ENCODE data around the gene CEP290. TPM values are rescaled to one million over a fixed set of nuclear protein-coding genes. Genes with fewer than 3 reads are reported as not detected.

The CEP290 gene
- total and polyA plus RNA-seq, 2 of the 13 experiments (the other 11 are each of a cell fraction or from before 2014, with no cell fraction given), result 2.4 to 10.8 TPM

DNA sequence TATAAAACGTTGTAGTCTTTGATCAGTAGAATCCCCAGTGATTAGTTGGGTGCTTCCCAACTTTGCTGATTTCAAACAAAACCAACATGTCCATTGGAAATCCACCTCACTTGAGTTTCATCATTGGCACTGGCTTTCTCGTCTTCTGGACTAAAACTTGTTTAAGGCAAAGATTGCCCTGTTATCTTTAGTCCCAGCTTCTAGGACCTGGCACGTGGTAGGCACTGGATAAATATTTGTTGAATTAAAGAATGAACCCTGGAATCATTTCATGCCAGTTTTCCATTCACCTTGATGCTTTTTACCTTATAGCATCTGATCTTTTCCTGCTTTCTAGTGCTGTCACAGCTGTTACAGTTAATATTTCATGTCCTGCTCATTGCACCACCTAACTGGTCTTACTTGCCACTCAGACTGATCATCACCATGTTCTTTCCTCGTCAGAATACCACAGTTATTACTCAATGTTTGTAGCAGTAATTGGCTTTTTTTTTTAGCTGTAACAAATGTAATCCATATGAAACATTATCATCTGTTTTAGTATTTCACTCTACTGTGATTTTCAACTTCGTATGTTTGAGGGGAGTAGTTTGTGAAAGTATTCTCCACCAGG is 105.4 kb downstream of the CEP290 start (continued):
- TF ChIP-seq CHD4 (IDR thresholded peaks at IDR 0.05; ENCODE audit: borderline replicate concordance, low read length) (no peak), NR2C2 (CRISPR knock-in tag; IDR thresholded peaks at IDR 0.05; ENCODE audit: borderline replicate concordance) (no peak), ZNF878 (CRISPR knock-in tag; IDR thresholded peaks at IDR 0.05) (no peak), ZNF510 (CRISPR knock-in tag; IDR thresholded peaks at IDR 0.05; ENCODE audit: low read depth) (no peak)

DNA sequence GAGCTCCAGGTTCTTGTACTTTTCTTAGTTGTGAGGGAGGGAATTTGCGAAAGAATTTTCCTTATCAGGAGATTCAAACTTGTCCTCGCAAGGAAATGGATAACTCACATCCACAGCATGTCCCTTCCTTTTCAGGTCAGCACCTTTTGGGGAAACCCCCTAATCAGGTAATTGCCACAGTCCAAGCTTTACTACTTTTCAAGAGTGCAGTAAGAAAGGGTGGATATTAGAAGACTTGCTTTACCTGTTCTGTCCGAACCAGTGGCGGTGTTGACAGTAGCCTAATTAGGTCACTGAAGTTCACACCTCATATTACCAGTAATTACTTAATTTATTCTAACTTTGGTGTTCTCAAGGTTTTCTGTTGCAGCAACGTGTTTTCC is 106.0 kb downstream of the CEP290 start:
- WGBS (ENCODE audit: low lambda C conversion rate), result 0% methylated on average over 5 of the region's 5 CpGs
- Histone ChIP-seq H3K79me2 (ENCODE audit: insufficient read depth, low read length) (peaks cover 26% of the 10 kb centered on the region), H4K20me1 (ENCODE audit: insufficient read depth, low read length) (no peaks in the 10 kb centered on the region), H3K9me3 (ENCODE audit: low read length) (no peaks in the 10 kb centered on the region), H3K27ac (ENCODE audit: extremely low read length, insufficient read depth, low read length) (peak overlapping the region; percentile 54), H3K4me1 (ENCODE audit: insufficient read depth, low read length) (peaks cover 31% of the 10 kb centered on the region), H3K36me3 (replicated peaks in 1 of 2; ENCODE audit: control insufficient read depth in 1 of 2, insufficient read depth in 2 of 2, low read length in 2 of 2) (no peaks in the 10 kb centered on the region; a peak in 1 of 5 replicates), H3K9ac (ENCODE audit: insufficient read depth, low read depth, low read length) (peak overlapping the region; percentile 78), H3K4me2 (ENCODE audit: low read depth, low read length) (peak overlapping the region; percentile 83), H3K27me3 (ENCODE audit: control insufficient read depth in 1 of 2, insufficient read depth in 2 of 2, low read length in 2 of 2) (no peaks in the 10 kb centered on the region; a peak in 1 of 5 replicates), H2AFZ (ENCODE audit: low read length) (peak overlapping the region; percentile 51), H3K4me3 (replicated peaks in 1 of 3; ENCODE audit: insufficient read depth in 1 of 3, low read depth in 2 of 3, low read length in 3 of 3) (peak overlapping the region; percentile 66 to 86 (median 85))
- peak; percentile 4 for FAIRE-seq
- ChIA-PET POLR2A (interaction anchor here (1.6 kb wide), 1 partner anchor 106 kb away, joined by 4 read pairs; the partner anchor contains the start of genes CEP290 and TMTC3), CTCF (ENCODE audit: low intra/inter-chr PET ratio, low total read pairs) (no interaction called here)
- no peak for DNase-seq (ENCODE audit: low spot score)
- intact Hi-C loops (cut with micrococcal nuclease; ENCODE audit: unreplicated experiment) (loop anchor here (5.0 kb wide), 1 partner anchor 106 kb away; the partner anchor contains the start of genes CEP290 and TMTC3), in situ Hi-C loops (cut with HindIII; ENCODE audit: extremely low pct_ligation_motif_present, low pct_unique_long_range_greater_than_20kb) (no loop called here)
- no TSS peak for BruUV-seq (replicated peaks)
- ATAC-seq, result peak; percentile 9
- TF ChIP-seq TBX3 (IDR thresholded peaks at IDR 0.05; ENCODE audit: borderline replicate concordance), result peak; percentile 33; the same call in 1 of the 2 replicates
- TF ChIP-seq, protein P1, sequence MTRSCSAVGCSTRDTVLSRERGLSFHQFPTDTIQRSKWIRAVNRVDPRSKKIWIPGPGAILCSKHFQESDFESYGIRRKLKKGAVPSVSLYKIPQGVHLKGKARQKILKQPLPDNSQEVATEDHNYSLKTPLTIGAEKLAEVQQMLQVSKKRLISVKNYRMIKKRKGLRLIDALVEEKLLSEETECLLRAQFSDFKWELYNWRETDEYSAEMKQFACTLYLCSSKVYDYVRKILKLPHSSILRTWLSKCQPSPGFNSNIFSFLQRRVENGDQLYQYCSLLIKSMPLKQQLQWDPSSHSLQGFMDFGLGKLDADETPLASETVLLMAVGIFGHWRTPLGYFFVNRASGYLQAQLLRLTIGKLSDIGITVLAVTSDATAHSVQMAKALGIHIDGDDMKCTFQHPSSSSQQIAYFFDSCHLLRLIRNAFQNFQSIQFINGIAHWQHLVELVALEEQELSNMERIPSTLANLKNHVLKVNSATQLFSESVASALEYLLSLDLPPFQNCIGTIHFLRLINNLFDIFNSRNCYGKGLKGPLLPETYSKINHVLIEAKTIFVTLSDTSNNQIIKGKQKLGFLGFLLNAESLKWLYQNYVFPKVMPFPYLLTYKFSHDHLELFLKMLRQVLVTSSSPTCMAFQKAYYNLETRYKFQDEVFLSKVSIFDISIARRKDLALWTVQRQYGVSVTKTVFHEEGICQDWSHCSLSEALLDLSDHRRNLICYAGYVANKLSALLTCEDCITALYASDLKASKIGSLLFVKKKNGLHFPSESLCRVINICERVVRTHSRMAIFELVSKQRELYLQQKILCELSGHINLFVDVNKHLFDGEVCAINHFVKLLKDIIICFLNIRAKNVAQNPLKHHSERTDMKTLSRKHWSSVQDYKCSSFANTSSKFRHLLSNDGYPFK (CRISPR knock-in tag; IDR thresholded peaks at IDR 0.05; ENCODE audit: borderline replicate concordance), result no peak
- TF ChIP-seq, protein P2, sequence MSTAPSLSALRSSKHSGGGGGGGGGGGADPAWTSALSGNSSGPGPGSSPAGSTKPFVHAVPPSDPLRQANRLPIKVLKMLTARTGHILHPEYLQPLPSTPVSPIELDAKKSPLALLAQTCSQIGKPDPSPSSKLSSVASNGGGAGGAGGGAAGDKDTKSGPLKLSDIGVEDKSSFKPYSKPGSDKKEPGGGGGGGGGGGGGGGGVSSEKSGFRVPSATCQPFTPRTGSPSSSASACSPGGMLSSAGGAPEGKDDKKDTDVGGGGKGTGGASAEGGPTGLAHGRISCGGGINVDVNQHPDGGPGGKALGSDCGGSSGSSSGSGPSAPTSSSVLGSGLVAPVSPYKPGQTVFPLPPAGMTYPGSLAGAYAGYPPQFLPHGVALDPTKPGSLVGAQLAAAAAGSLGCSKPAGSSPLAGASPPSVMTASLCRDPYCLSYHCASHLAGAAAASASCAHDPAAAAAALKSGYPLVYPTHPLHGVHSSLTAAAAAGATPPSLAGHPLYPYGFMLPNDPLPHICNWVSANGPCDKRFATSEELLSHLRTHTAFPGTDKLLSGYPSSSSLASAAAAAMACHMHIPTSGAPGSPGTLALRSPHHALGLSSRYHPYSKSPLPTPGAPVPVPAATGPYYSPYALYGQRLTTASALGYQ (CRISPR knock-in tag; IDR thresholded peaks at IDR 0.05), result 0 out of 2 replicates have a peak, but pooled peaks have one; percentile 5
- no peak for TF ChIP-seq ZNF670 (CRISPR knock-in tag; IDR thresholded peaks at IDR 0.05; ENCODE audit: borderline replicate concordance)
- TF ChIP-seq, protein P3, sequence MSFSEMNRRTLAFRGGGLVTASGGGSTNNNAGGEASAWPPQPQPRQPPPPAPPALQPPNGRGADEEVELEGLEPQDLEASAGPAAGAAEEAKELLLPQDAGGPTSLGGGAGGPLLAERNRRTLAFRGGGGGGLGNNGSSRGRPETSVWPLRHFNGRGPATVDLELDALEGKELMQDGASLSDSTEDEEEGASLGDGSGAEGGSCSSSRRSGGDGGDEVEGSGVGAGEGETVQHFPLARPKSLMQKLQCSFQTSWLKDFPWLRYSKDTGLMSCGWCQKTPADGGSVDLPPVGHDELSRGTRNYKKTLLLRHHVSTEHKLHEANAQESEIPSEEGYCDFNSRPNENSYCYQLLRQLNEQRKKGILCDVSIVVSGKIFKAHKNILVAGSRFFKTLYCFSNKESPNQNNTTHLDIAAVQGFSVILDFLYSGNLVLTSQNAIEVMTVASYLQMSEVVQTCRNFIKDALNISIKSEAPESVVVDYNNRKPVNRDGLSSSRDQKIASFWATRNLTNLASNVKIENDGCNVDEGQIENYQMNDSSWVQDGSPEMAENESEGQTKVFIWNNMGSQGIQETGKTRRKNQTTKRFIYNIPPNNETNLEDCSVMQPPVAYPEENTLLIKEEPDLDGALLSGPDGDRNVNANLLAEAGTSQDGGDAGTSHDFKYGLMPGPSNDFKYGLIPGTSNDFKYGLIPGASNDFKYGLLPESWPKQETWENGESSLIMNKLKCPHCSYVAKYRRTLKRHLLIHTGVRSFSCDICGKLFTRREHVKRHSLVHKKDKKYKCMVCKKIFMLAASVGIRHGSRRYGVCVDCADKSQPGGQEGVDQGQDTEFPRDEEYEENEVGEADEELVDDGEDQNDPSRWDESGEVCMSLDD (CRISPR knock-in tag; IDR thresholded peaks at IDR 0.05; ENCODE audit: borderline replicate concordance), result no peak
- TF ChIP-seq, protein P4, sequence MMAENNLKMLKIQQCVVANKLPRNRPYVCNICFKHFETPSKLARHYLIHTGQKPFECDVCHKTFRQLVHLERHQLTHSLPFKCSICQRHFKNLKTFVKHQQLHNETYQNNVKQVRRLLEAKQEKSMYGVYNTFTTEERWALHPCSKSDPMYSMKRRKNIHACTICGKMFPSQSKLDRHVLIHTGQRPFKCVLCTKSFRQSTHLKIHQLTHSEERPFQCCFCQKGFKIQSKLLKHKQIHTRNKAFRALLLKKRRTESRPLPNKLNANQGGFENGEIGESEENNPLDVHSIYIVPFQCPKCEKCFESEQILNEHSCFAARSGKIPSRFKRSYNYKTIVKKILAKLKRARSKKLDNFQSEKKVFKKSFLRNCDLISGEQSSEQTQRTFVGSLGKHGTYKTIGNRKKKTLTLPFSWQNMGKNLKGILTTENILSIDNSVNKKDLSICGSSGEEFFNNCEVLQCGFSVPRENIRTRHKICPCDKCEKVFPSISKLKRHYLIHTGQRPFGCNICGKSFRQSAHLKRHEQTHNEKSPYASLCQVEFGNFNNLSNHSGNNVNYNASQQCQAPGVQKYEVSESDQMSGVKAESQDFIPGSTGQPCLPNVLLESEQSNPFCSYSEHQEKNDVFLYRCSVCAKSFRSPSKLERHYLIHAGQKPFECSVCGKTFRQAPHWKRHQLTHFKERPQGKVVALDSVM (CRISPR knock-in tag; IDR thresholded peaks at IDR 0.05), result peak; percentile 7; the same call in 1 of the 2 replicates
- 0 out of 2 replicates have a peak, but pooled peaks have one; percentile 20 for TF ChIP-seq ZFP82 (CRISPR knock-in tag; IDR thresholded peaks at IDR 0.05; ENCODE audit: borderline replicate concordance)
